ENCODE measurements around the gene OTOS.

OTOS gene

DNA sequence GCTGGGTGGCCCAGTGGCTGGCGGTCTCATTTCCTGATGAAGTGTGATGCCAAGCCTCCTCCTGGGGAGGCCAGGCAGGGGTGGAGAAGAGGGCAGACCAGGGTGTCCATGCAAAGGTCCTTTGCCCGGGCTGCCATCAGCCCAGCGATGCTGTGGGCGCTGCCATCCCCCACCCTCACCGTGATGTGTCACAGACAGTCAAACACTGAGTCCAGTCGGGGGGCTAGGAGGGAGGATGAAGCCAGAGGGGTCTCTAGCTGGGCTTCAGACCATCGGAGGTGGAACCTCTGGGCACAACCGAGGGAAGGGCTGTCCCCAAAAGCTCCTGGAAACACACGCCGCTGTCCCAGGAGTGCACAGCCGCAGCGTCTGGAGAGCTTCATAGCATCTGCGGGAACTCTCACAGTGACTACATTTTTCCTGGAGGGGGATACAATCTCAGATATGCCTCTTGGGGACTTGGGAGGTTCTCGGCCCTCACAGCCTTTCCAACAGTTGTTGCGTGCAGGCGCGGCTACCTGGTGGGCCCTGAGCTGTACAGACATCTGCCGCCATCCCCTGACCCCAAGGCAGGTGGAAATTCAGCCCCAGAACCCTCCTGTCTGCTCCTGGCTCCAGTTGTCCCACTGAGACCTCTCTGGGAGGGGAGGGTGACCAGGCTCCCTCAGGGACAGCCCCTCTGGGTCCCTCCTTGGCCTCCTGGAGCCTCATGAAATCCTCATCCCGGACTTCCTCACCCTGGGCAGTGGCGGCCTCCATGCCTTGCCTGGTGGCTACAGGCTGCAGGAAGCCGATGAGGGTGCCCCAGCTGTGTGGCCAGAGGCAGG is 26.5 kb upstream of the OTOS start:
- FAIRE-seq, result no peak

GRCh38 chr2:240166191-240166590 is 25.7 kb upstream of the OTOS start:
- no peak for FAIRE-seq

- FAIRE-seq, result no peak
Measured at GRCh38 chr2:240165661-240166060, 25.2 kb upstream of the OTOS start.

DNA sequence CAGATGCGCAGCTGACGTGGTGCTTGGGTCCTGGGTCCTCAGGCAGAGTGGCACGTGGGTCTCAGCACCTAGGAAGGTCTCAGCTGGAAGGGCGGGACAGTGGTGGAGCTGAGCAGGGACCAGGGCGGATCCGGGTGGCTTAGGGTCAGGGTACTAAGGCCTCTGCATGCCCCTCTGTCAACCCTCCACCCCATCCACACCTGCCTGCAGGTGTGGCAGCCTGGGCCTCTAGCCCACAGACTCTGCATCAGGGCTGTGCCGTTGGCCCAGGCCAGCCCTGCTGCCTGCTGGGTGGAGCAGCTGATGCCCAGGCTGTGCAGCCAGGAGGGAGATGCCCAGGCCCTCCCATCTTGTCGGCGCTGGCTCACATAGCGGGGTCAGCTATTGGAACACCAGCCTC is 24.6 kb upstream of the OTOS start:
- FAIRE-seq, result no peak

- FAIRE-seq, result no peak
Measured at GRCh38 chr2:240164586-240164985, 24.1 kb upstream of the OTOS start.

DNA sequence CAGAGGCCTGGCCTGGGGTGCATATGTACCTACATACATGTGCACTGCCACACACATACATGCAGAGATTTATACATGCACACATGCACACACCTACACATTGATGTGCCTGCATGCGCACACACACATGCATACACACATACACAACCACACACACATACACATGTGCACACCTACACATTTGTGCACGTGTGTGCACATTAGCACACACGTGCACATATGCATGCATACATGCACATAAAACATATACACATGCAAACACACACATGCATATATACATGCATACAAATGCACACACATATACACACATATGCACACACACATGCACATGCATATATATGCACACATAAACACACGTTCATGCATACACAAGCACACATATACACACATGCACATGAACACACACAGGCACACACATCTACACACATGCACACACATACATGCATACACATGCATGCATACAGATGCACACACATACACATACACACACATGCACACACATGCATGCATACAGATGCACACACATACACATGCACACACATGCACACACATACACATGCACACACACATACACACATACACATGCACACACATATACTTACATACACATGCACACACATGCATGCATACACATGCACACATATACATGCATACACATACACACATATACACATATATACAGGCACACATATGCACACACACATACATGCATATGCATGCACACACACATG is 23.6 kb upstream of the OTOS start:
- no peak for FAIRE-seq

DNA sequence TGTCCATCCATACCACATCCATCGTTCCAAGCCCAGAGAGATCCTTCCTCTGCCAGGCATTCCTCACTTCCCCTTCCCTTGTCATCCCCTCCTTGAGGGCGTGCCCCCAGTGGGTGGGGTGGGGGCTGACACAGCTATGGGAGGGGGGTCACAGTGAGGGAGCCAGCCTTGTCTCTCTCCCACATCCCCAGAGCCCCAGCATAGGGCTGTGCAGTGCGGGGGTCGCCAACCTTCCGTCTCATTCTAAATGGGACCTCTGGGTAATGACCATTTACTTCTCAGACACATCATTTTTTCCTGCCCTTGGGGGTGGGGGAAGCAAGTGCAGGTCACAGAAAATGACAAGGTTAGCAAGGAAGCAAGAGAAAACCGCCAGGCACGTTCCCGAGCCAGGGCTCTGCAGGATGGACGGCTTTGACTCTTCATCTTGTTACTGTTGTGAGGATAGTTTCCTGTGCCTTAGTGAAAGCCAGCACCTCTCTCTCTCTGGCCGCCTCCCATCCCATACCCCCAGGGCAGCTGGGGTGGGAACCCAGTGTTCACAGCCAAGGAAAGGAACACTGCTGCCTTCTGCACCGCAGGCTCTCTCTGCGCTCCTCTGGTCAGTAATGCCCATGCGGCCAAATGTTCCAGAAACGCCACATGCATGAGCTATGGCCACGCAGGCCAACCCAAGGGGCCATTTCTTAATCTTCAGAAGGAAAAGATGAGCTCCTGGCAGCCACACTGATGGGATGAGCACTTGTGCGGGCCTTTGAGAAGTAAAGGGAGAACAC is 22.7 kb upstream of the OTOS start:
- no peak for FAIRE-seq

GRCh38 chr2:240162531-240162930 is 22.1 kb upstream of the OTOS start:
- no peak for FAIRE-seq

- no peak for FAIRE-seq
Measured at GRCh38 chr2:240162032-240162431, 21.6 kb upstream of the OTOS start.

- no peak for FAIRE-seq
Measured at GRCh38 chr2:240161087-240161750, 20.8 kb upstream of the OTOS start.

DNA sequence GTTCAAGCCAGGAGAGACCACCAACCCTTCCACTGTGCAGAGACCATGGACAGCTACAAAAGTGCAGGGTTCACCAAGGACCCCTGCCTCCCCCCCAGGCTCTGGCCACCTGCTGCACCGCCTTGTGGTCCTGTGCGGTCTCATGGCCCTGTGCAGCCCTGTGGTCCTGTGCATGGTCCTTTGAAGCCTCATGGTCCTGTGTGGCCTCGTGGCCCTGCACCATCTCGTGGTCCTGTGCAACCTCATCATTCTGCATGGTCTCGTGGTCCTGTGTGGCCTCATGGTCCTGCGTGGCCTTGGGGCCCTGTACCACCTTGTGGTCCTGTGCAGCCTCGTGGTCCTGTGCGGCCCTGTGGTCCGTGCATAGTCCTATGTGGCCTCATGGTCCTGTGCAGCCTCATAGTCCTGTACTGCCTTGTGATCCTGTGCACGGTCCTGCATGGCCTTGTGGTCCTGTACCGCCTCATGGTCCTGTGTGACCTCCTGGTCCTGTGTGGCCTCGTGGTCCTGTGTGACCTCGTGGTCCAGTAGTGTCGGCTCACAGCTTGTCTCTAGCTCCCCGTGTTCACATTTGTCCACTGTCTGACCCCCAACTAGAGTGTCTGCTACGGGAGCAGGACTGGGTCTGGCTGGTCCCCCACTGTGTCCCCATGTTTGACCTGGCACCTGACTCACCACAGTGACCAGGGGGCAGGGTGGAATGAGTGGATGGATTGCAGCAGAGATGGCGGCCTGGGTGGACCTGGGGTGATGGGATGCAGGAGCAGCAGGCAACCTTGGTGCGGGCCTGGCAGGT is 20.0 kb upstream of the OTOS start:
- FAIRE-seq, result no peak

GRCh38 chr2:240159251-240159839 is 18.9 kb upstream of the OTOS start:
- no peak for FAIRE-seq

GRCh38 chr2:240157147-240157470 is 16.7 kb upstream of the OTOS start:
- no peak for FAIRE-seq

GRCh38 chr2:240156435-240157146 is 16.1 kb upstream of the OTOS start:
- no peak for FAIRE-seq

GRCh38 chr2:240155745-240156390 is 15.4 kb upstream of the OTOS start:
- FAIRE-seq, result no peak

GRCh38 chr2:240155048-240155744 is 14.7 kb upstream of the OTOS start:
- FAIRE-seq, result no peak

DNA sequence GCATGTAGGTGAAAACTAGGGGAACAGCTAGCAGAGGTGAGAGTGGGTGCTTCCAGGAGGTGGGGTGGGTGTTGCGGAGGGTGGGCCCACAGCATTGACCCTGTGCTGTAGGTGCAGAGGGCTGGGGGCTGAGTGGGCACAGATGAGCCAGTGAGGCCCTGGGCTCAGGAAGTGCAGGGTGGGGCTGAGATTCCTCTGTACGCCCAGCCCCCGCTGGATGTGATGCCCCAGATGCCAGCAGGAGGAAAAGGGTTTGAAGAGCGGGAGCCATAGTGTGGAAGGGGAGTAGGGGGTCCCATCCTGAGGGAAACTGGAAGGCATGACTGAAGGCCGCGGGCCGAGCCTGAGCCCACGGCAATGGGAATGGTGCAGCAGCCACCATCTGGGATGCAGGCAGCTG is 14.1 kb upstream of the OTOS start:
- FAIRE-seq, result no peak

- FAIRE-seq, result no peak
Measured at GRCh38 chr2:240153418-240153817, 13.0 kb upstream of the OTOS start.

- FAIRE-seq, result no peak
Measured at GRCh38 chr2:240151477-240152031, 11.1 kb upstream of the OTOS start.

Measured in G401.6 (cell line).